ENCODE measurements around the gene TET2. TPM values are rescaled to one million over a fixed set of nuclear protein-coding genes. Genes with fewer than 3 reads are reported as not detected.

The TET2 gene
- total RNA-seq, 2 donors from 2014 or later = 12.0 to 15.5 TPM

- Mint-ChIP-seq H3K27me3 (ENCODE audit: insufficient read depth) (no peaks in the 10 kb centered on the region), H3K9me3 (no peaks in the 10 kb centered on the region), H3K4me1 (peaks cover 12% of the 10 kb centered on the region), H3K36me3 (ENCODE audit: low read depth) (no peaks in the 10 kb centered on the region), H3K27ac (no peak overlapping the region), H3K4me3 (no peak overlapping the region)
- no peaks in the 10 kb centered on the region for H3K4me1 ChIP-seq (ENCODE audit: control insufficient read depth, insufficient read depth, low read length)
- WGBS, 2 experiments (ENCODE audit: insufficient coverage in 1 of 2, insufficient read length in 1 of 2) = 67% methylated on average over 3 to 4 of the region's 4 CpGs
- no peak for DNase-seq
- no peaks in the 10 kb centered on the region for H3K9me3 ChIP-seq (ENCODE audit: control insufficient read depth, low read length)
- H3K4me3 ChIP-seq (ENCODE audit: low read length) = no peak overlapping the region
- H3K27me3 ChIP-seq (ENCODE audit: control insufficient read depth, insufficient read depth, low read length, poor library complexity, severe bottlenecking) = no peaks in the 10 kb centered on the region
- no peak for TF ChIP-seq CTCF (conservative IDR thresholded peaks at IDR 0.05)
- no peak overlapping the region for H3K27ac ChIP-seq (ENCODE audit: low read depth, low read length)
- no peaks in the 10 kb centered on the region for H3K36me3 ChIP-seq (ENCODE audit: control insufficient read depth, insufficient read depth, low read length)
- no peak overlapping the region for H3K9ac ChIP-seq (ENCODE audit: extremely low read depth, low read length, poor library complexity, severe bottlenecking)
These were observed 69.1 kb downstream of the TET2 start for GRCh38 chr4:105215609-105216313.

- H3K9ac ChIP-seq (ENCODE audit: extremely low read depth, low read length, poor library complexity, severe bottlenecking) = no peak overlapping the region
- WGBS, 2 experiments (ENCODE audit: insufficient coverage in 1 of 2, insufficient read length in 1 of 2) = 100% methylated on average over 1 of the region's 1 CpG
- H3K4me1 ChIP-seq (ENCODE audit: control insufficient read depth, insufficient read depth, low read length) = no peaks in the 10 kb centered on the region
- DNase-seq = no peak
- H3K27me3 ChIP-seq (ENCODE audit: control insufficient read depth, insufficient read depth, low read length, poor library complexity, severe bottlenecking) = no peaks in the 10 kb centered on the region
- Mint-ChIP-seq H3K4me1 (no peaks in the 10 kb centered on the region), H3K9me3 (peaks cover 3% of the 10 kb centered on the region), H3K36me3 (ENCODE audit: low read depth) (no peaks in the 10 kb centered on the region), H3K27ac (no peak overlapping the region), H3K4me3 (no peak overlapping the region), H3K27me3 (ENCODE audit: insufficient read depth) (no peaks in the 10 kb centered on the region)
- H3K9me3 ChIP-seq (ENCODE audit: control insufficient read depth, low read length) = no peaks in the 10 kb centered on the region
- no peaks in the 10 kb centered on the region for H3K36me3 ChIP-seq (ENCODE audit: control insufficient read depth, insufficient read depth, low read length)
- no peak for TF ChIP-seq CTCF (conservative IDR thresholded peaks at IDR 0.05)
- H3K27ac ChIP-seq (ENCODE audit: low read depth, low read length) = no peak overlapping the region
- H3K4me3 ChIP-seq (ENCODE audit: low read length) = no peak overlapping the region
These were observed 78.8 kb downstream of the TET2 start for GRCh38 chr4:105225500-105225899.

GRCh38 chr4:105227054-105227453, 80.4 kb downstream of the TET2 start:
- no peaks in the 10 kb centered on the region for H3K27me3 ChIP-seq (ENCODE audit: control insufficient read depth, insufficient read depth, low read length, poor library complexity, severe bottlenecking)
- H3K4me1 ChIP-seq (ENCODE audit: control insufficient read depth, insufficient read depth, low read length) = no peaks in the 10 kb centered on the region
- Mint-ChIP-seq H3K9me3 (peaks cover 3% of the 10 kb centered on the region), H3K4me1 (no peaks in the 10 kb centered on the region), H3K27me3 (ENCODE audit: insufficient read depth) (no peaks in the 10 kb centered on the region), H3K27ac (no peak overlapping the region), H3K4me3 (no peak overlapping the region), H3K36me3 (ENCODE audit: low read depth) (no peaks in the 10 kb centered on the region)
- H3K36me3 ChIP-seq (ENCODE audit: control insufficient read depth, insufficient read depth, low read length) = no peaks in the 10 kb centered on the region
- no peaks in the 10 kb centered on the region for H3K9me3 ChIP-seq (ENCODE audit: control insufficient read depth, low read length)
- WGBS, 2 experiments (ENCODE audit: insufficient coverage in 1 of 2, insufficient read length in 1 of 2) = 97% methylated on average over 1 of the region's 1 CpG; no CpG with 5 or more reads in 1 of the 2 experiments
- H3K4me3 ChIP-seq (ENCODE audit: low read length) = no peak overlapping the region
- no peak for TF ChIP-seq CTCF (conservative IDR thresholded peaks at IDR 0.05)
- no peak for DNase-seq
- H3K27ac ChIP-seq (ENCODE audit: low read depth, low read length) = no peak overlapping the region
- H3K9ac ChIP-seq (ENCODE audit: extremely low read depth, low read length, poor library complexity, severe bottlenecking) = no peak overlapping the region

Measured in endodermal cell (in vitro differentiated cells).